DMS153 treated with DMSO at 0.1 percent for 48 hours (cell line): ENCODE measurements around the gene FBXO22.
"Not testable (repeated sequence)": the region's sequence is repeated elsewhere in the genome, so short reads cannot be mapped to it uniquely, and the experiment has no call there.

Experiments used
- DNase-seq: peaks from one replicate; lab custom pipeline; 2025; ENCODE audit not compliant: unreplicated experiment; lab: John Stamatoyannopoulos, UW

The FBXO22 gene

GRCh38 chr15:75976766-75977165 lies 73.1 kb downstream of the FBXO22 start:
- not testable (repeated sequence) for DNase-seq

DNA sequence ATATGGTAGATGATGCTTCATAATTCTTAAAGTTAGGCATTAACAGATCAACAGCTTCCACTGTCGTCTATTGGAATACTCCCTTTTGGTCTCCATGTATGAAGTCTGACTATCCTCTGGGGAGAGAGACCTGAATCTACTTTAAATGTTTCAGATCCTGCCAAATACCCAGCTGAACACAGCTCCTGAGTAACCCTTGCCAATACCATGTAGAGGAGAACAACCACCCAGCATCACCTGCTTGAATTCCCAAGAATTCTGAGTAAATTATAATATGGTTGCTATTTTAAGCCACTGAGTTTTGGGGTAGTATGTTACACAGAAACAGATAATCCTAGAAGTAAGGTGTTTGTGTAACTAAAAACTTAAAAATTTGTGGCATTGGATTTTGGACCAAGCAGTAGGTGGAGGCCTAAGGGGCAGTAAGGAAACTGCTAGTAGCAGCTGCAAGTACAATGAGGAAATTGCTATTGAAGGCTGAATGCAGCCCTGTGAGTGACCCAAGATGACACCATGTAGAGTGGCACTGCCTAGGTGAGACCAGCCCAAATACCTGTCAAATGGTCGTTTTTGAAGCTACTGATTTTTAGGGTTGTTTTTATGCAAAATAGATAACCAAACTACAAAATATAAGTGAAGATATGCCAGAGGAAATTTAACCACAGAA lies 77.6 kb downstream of the FBXO22 start:
- no peak for DNase-seq

DNA sequence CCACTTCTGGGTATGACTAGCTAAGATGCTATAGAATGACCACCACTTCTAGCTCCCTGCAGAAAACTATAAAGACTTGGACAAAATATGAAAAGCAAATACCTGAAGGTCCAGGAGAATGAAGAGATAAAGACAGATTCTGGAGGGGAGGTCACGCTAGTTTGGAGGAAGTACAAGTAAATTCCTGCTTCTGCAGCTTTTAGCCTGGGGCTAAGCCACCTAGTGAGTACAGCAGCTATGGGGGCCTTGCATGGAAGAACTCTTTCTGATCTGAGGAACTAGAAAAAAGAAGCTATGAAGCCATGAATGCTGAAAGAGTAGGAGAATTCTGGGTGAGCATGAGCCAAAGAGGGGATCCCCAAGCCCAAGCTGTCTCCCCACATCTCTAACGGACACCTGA lies 78.8 kb downstream of the FBXO22 start:
- no peak for DNase-seq

GRCh38 chr15:75984706-75985105 lies 81.0 kb downstream of the FBXO22 start:
- DNase-seq, result not testable (repeated sequence)

- DNase-seq, result no peak
Observed at GRCh38 chr15:75985971-75986370, 82.3 kb downstream of the FBXO22 start.

DNA sequence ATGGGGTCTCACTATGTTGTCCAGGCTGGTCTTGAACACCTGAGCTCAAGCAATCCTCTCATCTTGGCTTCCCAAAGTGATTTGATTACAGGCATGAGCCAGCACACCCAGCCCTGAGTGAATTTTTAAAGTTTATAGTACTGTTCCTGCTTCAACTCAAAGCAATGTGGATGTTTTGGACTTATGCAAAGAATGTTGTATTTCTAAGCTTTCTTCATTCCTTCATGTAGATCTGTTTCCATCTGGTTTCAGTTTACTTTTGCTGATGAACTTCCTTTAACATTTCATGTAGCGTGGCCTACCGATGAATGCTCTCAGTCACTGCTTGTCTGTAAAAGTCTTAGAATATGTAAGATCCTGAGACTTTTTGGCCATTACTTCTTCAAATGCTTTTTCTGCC lies 85.4 kb downstream of the FBXO22 start:
- DNase-seq, result no peak

GRCh38 chr15:75989875-75990274 lies 86.2 kb downstream of the FBXO22 start:
- DNase-seq, result no peak
